AG20443 (cell line): ENCODE data around the gene PPM1K.
"Not testable (repeated sequence)": the region's sequence is repeated elsewhere in the genome, so short reads cannot be mapped to it uniquely, and the experiment has no call there.

Experiments
- DNase-seq: peaks from one replicate; pipeline ENCODE4 v3.0.0; 2012; ENCODE audit warnings: low spot score, mixed read lengths

PPM1K gene

GRCh38 chr4:88284439-88285234 lies at the start of gene PPM1K:
Gene PPM1K, minus strand, starts transcription at chr4:88284561. Its CDS starts 5,978 bp downstream, at chr4:88278583.
- DNase-seq: peak; percentile 99

GRCh38 chr4:88333741-88334405 lies 49.5 kb upstream of the PPM1K start:
- peak; percentile 35 for DNase-seq

- DNase-seq: no peak
These were observed 43.3 kb upstream of the PPM1K start for GRCh38 chr4:88327665-88328064.

GRCh38 chr4:88320780-88321373 lies 36.5 kb upstream of the PPM1K start:
- peak; percentile 28 for DNase-seq

- no peak for DNase-seq
These were observed 35.9 kb upstream of the PPM1K start for GRCh38 chr4:88320224-88320779.

GRCh38 chr4:88318751-88319350 lies 34.5 kb upstream of the PPM1K start:
- no peak for DNase-seq

GRCh38 chr4:88315460-88316017 lies 31.2 kb upstream of the PPM1K start:
- no peak for DNase-seq

- DNase-seq: not testable (repeated sequence)
These were observed 28.8 kb upstream of the PPM1K start for GRCh38 chr4:88313088-88313624.

GRCh38 chr4:88308587-88308986 lies 24.2 kb upstream of the PPM1K start:
- DNase-seq: no peak

GRCh38 chr4:88297725-88298454 lies 13.5 kb upstream of the PPM1K start:
- no peak for DNase-seq

- no peak for DNase-seq
These were observed 12.8 kb upstream of the PPM1K start for GRCh38 chr4:88297212-88297516.

GRCh38 chr4:88296413-88297211 lies 12.3 kb upstream of the PPM1K start:
- no peak for DNase-seq

GRCh38 chr4:88295656-88296055 lies 11.3 kb upstream of the PPM1K start:
- no peak for DNase-seq

- DNase-seq: peak; percentile 25
These were observed 6.6 kb upstream of the PPM1K start for GRCh38 chr4:88291003-88291402.

GRCh38 chr4:88286897-88287296 lies 2.5 kb upstream of the PPM1K start:
- no peak for DNase-seq

- DNase-seq: no peak
These were observed 883 bp upstream of the PPM1K start for GRCh38 chr4:88285235-88285653.

- DNase-seq: peak; percentile 66
These were observed 511 bp downstream of the PPM1K start for GRCh38 chr4:88283661-88284438.

GRCh38 chr4:88280228-88280795 lies 4.0 kb downstream of the PPM1K start:
- DNase-seq: no peak

- DNase-seq: no peak
These were observed 6.6 kb downstream of the PPM1K start for GRCh38 chr4:88277711-88278225.
